B cell (primary cell): Measurements from ENCODE around the gene DUSP16.

Source experiments
- CTCF ChIP-seq: fragments of 200-600 bp; IDR thresholded peaks from one replicate; pipeline ENCODE4 v1.8.0; 2022; ENCODE audit warnings: antibody characterized with exemption, mild to moderate bottlenecking
- EZH2 ChIP-seq: IDR thresholded peaks from 2 replicates; pipeline ENCODE4 v1.6.1; 2012; ENCODE audit warnings: borderline replicate concordance, low read depth, mild to moderate bottlenecking, moderate library complexity, low read length; ENCODE audit not compliant: insufficient read depth, poor library complexity, severe bottlenecking

GRCh38 chr12:12521888-12522287 is 40.8 kb downstream of the DUSP16 start:
- TF ChIP-seq CTCF = no peak
- TF ChIP-seq EZH2 = no peak
